DMS114 treated with DMSO at 0.1 percent for 48 hours (cell line): ENCODE results near the gene BTBD3.

ENCODE experiments used
- DNase-seq: peaks from one replicate; lab custom pipeline; 2025; ENCODE audit not compliant: unreplicated experiment; lab: John Stamatoyannopoulos, UW

BTBD3 gene

GRCh38 chr20:11965602-11966001 lies 47.9 kb downstream of the BTBD3 start:
- no peak for DNase-seq

DNA sequence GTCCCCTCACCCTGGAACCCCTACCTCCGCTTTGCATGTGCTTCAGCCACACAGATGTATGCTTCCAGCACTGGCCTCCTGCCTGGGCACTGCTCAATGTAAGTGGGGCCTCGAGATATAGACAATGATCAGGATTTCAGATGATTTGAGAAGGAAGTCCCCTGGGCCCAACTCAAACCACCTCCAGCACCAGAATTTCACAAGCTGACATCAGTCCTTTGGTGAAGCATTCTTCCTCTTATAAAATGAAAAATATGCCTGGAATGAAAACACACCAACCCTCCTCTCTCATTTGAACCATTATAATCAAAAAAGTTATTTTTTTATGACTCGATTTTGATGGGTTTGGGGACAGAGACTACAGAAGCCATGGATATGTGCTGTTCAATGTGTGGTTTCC lies 48.5 kb downstream of the BTBD3 start:
- DNase-seq: no peak

GRCh38 chr20:11970243-11970836 lies 52.6 kb downstream of the BTBD3 start:
- DNase-seq: no peak

DNA sequence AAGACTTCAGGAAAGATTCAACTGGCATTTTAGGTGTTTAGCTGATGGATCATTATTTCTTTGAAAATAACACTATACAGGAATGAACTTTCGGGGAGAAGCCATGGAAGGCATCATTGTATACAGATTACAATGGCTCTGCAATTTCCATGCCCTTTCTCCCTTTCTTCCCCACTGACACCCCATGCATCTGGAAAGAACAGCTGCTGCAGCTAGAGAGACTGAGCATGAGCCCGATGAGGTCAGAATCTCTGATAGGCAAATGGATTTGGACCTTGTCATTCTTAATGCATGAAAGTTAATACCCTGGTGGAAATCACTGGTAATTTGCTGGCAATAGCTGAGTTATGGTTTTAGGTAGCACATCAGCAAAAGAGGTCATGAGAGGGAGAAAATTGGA lies 54.8 kb downstream of the BTBD3 start:
- DNase-seq: no peak
